Peyer's patch (tissue), 4 donors: ENCODE measurements around the gene TMEM175. TPM values are rescaled to one million over a fixed set of nuclear protein-coding genes. Genes with fewer than 3 reads are reported as not detected.

ENCODE experiments used
- DNase-seq, 3 donors: peaks; one replicate each; pipeline ENCODE4 v3.0.0-alpha.2; 2017 to 2019
- H3K27ac ChIP-seq, 4 donors: fragments of 200-600 bp; sonication (generic); one replicate each; pipeline ENCODE4 v1.5.1; 2016 to 2019
- H3K27me3 ChIP-seq, 2 donors: fragments of 200-600 bp; sonication (generic); one replicate each; pipeline ENCODE4 v1.5.1; 2019
- H3K36me3 ChIP-seq, 3 donors: fragments of 200-600 bp; sonication (generic); one replicate each; pipeline ENCODE4 v1.5.1; 2016 to 2019
- H3K4me1 ChIP-seq, 4 donors: fragments of 200-600 bp; sonication (generic); one replicate each; pipeline ENCODE4 v1.5.1; 2016 to 2019
- H3K4me3 ChIP-seq, 4 donors: fragments of 200-600 bp; sonication (generic); 1 replicate in 3 of 4; 2 replicates in 1 of 4; pipeline ENCODE4 v1.5.1; 2016 to 2019; ENCODE audit warnings: mild to moderate bottlenecking in 1 of 4
- H3K9me3 ChIP-seq, 4 donors: fragments of 200-600 bp; sonication (generic); one replicate each; pipeline ENCODE4 v1.5.1; 2016 to 2019; ENCODE audit warnings: mild to moderate bottlenecking in 1 of 4
- CTCF ChIP-seq, 6 experiments: fragments of 450-650 bp in 4 of 6; fragments of 200-600 bp in 2 of 6; sonication (generic) in 1 of 6; IDR thresholded peaks; one replicate each; pipeline ENCODE4 v1.5.1; 2017 to 2019; ENCODE audit warnings: antibody characterized with exemption in 6 of 6, mild to moderate bottlenecking in 3 of 6, moderate library complexity in 1 of 6
- POLR2A ChIP-seq, 2 donors: fragments of 450-650 bp; IDR thresholded peaks; one replicate each; pipeline ENCODE4 v1.5.1; 2017; ENCODE audit warnings: antibody characterized with exemption in 2 of 2, mild to moderate bottlenecking in 2 of 2, moderate library complexity in 2 of 2
- total RNA-seq, 4 donors: library from RNA; depleted of rRNA; stranded (reverse); fragments of >200 nt; gene quantifications; one replicate each; pipeline ENCODE4 v1.1.0, GENCODE V29; 2016

The TMEM175 gene
- total RNA-seq, 4 donors from 2014 or later = 46.1 to 111 (median 56.6) TPM

- H3K27ac ChIP-seq = no peak overlapping the region
- no peaks in the 10 kb centered on the region for H3K27me3 ChIP-seq
- no peak overlapping the region for H3K4me3 ChIP-seq
- peaks cover 4 to 32% (median 9%) of the 10 kb centered on the region in 4 donors for H3K4me1 ChIP-seq
- H3K36me3 ChIP-seq = peaks cover 0 to 50% (median 0%) of the 10 kb centered on the region in 3 donors
- no peak for TF ChIP-seq POLR2A (IDR thresholded peaks at IDR 0.05)
- no peak for TF ChIP-seq CTCF (IDR thresholded peaks at IDR 0.05)
- DNase-seq = no peak
- H3K9me3 ChIP-seq = no peaks in the 10 kb centered on the region
These were observed 35.1 kb downstream of the TMEM175 start for GRCh38 chr4:967113-968104.

GRCh38 chr4:968221-968620 lies 36.0 kb downstream of the TMEM175 start:
- Histone ChIP-seq H3K4me3 (no peak overlapping the region), H3K9me3 (no peaks in the 10 kb centered on the region), H3K27ac (no peak overlapping the region), H3K36me3 (peaks cover 0 to 44% (median 0%) of the 10 kb centered on the region in 3 donors), H3K4me1 (peaks cover 4 to 34% (median 13%) of the 10 kb centered on the region in 4 donors), H3K27me3 (no peaks in the 10 kb centered on the region)
- DNase-seq = no peak
- TF ChIP-seq CTCF (IDR thresholded peaks at IDR 0.05) (no peak), POLR2A (IDR thresholded peaks at IDR 0.05) (no peak)

GRCh38 chr4:968621-969394 lies 36.5 kb downstream of the TMEM175 start:
- H3K27ac ChIP-seq = no peak overlapping the region
- H3K9me3 ChIP-seq = no peaks in the 10 kb centered on the region
- peaks cover 0 to 44% (median 0%) of the 10 kb centered on the region in 3 donors for H3K36me3 ChIP-seq
- H3K4me1 ChIP-seq = peaks cover 4 to 29% (median 14%) of the 10 kb centered on the region in 4 donors
- no peak for DNase-seq
- TF ChIP-seq CTCF (IDR thresholded peaks at IDR 0.05) (no peak), POLR2A (IDR thresholded peaks at IDR 0.05) (no peak)
- no peaks in the 10 kb centered on the region for H3K27me3 ChIP-seq
- no peak overlapping the region for H3K4me3 ChIP-seq

- peaks cover 0 to 35% (median 0%) of the 10 kb centered on the region in 3 donors for H3K36me3 ChIP-seq
- peaks cover 4 to 27% (median 16%) of the 10 kb centered on the region in 4 donors for H3K4me1 ChIP-seq
- no peak for TF ChIP-seq CTCF (IDR thresholded peaks at IDR 0.05)
- no peak for TF ChIP-seq POLR2A (IDR thresholded peaks at IDR 0.05)
- peaks cover 0 to 9% (median 0%) of the 10 kb centered on the region in 4 donors for H3K9me3 ChIP-seq
- H3K4me3 ChIP-seq = no peak overlapping the region
- peak overlapping the region in 3 of 4 donors; percentile 80 to 99 (median 92) for H3K27ac ChIP-seq
- no peaks in the 10 kb centered on the region for H3K27me3 ChIP-seq
- no peak for DNase-seq
These were observed 37.9 kb downstream of the TMEM175 start for GRCh38 chr4:970046-970745.
